HL-60/S4 treated with phorbol 12-myristate 13-acetate at 8.2 ng/mL for 4 days and 3 days (cell line): ENCODE measurements around the gene DLG5.

Source experiments
- in situ Hi-C: fragments of 300-500 bp; cut with MboI; formaldehyde crosslinking; loops from 2 replicates; pipeline ENCODE4 v1.15.0; 2022; ENCODE audit warnings: low sequenced_read_pairs

DLG5 gene

DNA sequence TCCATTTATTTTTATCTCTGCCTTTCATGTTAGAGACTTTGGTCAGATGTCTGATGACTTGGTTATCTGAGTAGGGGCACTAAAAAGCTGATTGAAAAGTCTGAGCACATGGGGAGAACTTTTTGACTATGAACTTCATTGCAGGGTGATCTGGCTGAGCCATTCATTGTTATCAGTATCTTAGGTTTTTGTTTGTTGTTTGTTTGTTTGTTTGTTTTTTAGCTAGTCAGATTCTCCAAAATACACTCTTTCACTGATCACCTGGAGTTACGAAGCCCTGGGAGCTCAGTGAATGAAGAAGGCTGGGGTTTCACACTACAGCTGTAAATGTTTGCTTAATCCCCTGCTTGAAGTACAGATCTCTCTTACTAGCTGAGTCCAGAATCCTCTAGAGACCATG is 28.6 kb upstream of the DLG5 start:
- in situ Hi-C loops: no loop called here

DNA sequence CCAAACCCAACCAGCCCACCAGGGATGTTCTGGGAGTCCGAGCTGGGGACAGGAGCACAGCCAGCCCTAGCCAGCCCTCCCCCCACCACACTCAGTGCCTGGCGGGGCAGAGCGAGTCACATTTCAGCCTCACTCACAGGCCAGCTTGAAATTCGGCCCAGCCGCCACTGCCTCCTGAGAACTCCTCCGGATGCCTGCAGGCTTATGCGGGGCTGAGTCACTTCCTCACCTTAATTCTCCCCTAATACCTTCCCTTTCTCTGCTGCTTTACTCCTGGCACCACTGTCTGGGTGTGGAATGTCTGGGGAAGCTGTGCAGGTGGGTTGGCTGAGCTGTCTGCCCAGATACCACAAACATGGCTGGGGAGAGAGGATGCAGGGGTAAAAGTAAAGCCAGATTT is 22.6 kb upstream of the DLG5 start:
- in situ Hi-C loops: no loop called here

DNA sequence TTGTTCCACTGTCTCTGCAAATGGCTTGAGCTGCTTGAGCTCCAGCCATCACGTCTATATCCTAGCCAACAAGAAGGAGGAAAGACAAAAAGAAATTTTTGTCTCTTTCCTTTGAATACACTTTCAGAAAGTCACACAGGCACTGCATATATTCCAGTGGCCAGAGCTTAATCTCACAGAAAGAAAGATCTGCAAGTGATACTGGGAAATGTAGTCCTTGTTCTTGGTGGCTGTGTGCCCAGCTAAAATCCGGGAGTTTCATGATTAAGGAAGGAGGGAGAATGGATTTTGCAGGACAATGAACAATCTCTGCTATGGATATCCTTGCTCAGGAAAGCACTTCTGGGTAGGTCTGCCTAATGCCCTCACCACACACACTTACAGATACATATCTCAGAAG is 19.5 kb upstream of the DLG5 start:
- in situ Hi-C loops: no loop called here

DNA sequence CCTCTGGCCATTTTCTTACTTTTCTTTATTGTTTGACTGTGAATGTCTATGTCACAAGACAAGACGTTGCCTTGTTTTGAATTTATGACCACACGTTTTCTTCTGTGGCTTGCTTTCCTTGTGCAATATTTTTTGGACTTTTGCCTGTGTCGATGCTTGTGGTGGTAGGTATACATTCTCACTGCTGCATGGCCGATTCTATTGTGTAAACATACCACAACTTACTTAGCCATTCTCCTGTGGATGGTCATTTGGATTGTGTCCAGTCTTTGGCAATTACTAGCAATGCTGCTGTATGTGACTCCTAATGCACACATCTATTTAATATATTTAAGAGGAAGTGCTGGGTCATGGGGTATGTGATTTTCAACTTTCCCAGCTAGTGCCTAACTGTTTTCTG is 18.0 kb upstream of the DLG5 start:
- in situ Hi-C loops: no loop called here

DNA sequence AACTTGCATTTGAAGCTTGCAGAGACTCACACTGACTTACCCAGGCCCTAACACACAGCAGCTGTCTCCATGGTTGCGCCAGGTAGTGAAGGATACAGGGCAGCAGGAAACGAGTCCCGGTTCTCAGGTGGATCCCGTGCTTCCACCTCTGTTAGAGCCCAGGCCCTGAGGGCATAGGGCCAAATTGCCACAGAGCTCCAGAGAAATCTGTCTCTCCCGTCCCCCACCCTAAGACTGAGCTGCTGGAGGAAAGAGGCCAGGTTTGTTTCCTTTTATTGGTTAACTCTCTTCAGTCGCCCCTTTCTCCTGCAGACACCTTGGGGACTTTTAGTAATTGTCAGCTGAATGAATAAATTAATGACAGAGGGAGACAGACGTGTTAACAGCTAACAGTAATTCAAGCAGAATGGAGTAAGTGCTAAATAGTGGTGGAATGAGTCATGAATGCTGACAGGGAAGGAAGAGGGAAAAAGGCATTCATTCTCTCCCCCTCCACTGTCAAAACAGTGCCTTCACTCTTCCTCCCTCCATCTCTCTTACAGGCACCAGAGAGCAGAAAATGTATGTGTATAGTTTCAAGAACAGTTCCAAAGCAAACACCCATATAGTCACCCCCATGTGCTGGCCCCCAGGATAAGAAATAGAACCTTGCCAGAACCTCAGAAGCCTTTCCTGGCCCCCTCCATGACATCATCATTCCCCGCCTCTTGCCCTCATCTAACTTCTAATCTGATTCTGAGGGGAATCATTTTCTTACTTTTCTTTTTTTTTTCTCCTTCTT is 16.8 kb upstream of the DLG5 start:
- in situ Hi-C loops: no loop called here

DNA sequence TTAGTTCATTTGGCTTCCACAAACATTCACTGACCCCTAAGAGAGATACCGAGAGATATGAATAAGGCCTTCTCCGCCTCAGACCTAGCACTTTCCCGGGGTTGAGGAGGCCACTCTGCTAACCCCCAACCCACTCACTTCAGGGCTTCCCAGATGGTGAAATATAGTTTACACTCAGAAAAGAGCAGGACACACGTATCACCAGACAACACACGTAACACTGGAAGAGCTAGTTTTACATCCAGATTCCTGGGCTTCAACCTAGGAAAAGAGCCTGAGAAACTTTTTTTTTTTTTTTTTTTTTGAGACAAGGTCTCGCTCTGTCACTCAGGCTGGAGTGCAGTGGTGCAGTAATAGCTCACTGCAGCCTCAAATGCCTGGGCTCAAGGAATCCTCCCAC is 15.2 kb upstream of the DLG5 start:
- in situ Hi-C loops: no loop called here

DNA sequence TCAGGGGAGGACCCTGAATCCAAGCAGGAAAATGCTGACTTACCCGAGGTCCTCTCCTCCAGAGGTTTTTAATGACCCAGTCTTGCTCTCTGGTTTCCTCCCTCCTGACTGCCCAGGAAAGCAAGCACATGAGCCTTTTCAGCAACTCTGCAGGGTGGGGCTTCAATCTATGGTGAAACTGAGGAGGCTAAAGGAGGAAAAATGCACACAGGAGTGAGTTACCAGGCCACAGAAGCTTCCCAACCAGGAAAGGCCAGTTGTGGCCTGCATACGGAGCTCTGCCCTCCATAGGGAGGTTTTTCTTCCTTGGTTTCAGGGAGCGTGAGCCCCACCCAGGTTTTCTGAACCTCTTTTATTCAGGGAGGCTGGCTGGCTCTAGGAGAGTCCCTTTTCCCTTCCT is 14.1 kb upstream of the DLG5 start:
- in situ Hi-C loops: no loop called here

DNA sequence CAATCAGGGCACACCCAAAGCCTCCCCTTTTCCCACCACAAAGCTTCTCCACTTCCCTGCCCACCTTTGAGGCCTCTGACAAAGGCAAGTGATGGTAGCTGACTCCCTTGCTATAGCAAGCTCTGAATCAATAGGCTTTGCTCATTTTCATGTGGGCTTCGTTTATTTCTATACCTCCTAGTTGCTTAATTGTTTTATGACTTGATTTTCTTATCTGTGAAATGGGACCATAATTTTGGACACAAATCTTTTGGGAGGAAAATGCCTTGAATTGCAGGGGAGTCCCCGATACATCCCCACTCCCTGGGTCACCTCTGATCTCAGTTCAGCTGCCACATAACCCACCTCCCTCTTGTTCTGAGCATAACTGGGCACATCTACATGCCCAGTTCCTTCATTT is 13.7 kb upstream of the DLG5 start:
- in situ Hi-C loops: no loop called here

DNA sequence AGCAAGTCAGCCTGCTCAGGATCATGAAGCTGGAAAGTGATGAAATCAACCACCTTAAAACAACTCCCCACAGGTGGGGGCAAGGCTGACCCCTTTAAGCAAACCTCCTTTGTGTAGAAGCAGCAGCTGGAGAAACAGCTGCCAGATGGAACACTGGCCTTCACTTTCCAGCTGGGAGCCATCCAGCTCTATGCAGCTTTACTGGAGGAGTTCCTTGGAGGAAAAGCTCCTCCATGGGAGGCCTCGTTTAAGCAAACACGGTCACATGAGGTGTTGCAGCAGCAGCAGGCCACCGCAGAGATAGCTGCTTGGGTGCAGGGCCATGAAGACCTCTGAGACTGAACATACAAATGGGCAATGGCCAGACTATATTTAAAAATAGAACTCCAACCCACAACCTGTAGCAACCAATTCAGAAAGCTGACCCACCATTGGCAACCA is 13.0 kb upstream of the DLG5 start:
- in situ Hi-C loops: no loop called here

DNA sequence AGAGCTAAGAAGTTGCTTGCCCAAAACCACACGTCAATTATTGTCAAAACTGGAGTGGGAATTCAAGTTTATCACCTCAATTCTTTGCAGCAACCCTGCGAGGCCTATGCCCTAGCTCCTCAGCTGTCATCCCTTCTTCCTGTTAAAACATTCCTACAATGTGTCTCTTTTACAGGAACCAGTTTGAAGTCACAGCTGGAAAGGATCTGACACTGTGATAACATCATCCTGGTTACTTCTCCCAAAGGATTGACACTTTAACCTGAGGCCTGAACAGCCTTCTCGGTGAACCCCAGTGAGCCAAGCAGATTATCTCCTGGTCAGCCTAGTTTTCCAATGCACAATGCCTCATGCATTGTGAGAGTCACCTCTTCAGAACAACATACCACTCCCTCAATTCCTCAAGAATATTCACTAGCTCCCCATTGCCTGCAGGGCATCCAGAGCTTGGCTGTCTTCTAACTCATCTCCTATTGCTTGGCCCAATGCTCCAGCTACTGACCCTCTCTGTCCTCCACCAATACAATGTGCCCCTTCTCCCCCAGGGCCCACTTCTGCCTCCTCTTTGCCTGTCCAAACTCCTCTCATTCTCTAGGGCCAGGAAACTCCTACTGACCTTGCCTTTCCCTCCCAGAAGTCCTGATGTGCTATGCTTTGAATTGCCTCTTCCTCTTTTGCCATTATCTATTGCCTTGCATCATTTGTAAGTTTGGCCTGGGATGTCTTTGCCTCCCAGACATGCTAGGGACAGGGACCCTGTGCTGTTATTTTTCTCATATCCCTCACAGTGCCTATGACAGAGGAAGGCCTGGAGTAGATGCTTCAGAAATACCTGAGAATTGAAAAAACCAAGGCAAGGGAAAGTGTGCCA is 10.4 kb upstream of the DLG5 start:
- in situ Hi-C loops: no loop called here

DNA sequence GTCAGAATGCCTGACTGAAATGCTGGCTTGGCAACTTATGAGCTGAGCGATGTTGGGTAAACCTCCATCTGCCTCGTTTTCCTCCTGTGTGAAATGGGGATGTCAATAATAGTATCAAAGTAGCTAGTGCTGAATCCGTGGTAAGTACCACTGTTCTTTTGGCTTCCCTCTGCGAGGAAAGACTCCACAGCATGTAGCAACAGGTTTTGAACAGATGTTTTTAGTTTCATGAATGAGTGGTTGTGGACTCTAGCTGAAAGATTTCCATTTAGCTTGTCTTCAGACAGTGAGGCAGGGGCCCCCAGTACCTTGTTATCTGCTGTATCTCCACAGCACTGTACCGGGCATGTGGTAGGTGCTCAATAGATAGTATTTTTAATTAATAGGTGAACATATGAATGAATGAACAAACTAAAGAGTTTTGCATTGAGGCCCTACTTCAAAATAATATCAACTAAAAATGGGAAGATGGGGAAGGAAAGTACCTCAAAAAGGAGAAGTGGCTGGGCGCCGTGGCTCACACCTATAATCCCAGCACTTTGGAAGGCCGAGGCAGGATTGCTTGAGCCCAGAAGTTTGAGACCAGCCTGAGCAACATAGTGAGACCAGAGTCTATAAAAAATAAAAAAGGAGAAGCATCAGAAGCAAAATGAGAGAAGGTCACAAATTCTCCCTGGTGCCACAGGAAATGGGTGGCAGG is 5.6 kb upstream of the DLG5 start:
- in situ Hi-C loops: no loop called here

DNA sequence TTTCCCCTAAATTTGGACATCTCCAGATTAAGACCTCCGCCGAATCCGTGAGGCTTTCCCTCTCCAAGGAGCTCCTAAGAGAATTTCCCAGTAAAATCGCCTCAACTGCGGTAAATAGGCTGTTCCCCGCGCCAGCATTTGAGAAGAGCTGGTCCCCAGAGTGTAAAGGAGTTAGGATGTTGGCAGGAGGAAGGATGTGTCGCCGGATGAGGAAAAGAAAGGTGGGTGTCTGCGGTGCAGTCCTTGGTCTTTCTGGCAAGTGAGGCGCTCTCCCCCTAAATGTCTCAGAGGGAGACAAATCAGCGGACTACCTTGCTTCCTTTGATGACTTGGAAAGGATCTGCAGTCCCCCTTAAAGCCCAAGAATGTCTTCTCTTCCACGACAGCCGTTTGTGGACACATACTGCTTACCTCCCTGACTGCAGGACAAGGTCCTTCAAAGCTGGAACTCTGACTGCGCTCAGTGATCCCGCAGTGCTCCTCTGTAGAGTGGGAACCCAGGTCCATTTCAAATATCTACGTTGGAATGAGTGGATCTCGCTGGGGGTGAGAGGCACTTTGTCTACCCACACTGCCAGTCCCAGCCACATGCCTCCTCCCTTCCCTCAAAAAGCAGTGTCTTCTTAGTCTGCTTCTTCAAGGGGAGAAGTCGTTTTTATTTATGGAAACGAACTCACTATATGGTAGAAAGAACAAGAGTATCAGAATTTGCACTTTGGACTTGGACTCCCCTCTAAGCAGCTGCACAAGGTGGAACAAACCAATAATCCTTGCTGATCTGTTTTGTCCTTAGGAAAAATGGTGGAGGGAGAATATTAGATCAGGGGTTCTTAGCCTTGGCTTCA is 1.1 kb upstream of the DLG5 start:
- in situ Hi-C loops: no loop called here

DNA sequence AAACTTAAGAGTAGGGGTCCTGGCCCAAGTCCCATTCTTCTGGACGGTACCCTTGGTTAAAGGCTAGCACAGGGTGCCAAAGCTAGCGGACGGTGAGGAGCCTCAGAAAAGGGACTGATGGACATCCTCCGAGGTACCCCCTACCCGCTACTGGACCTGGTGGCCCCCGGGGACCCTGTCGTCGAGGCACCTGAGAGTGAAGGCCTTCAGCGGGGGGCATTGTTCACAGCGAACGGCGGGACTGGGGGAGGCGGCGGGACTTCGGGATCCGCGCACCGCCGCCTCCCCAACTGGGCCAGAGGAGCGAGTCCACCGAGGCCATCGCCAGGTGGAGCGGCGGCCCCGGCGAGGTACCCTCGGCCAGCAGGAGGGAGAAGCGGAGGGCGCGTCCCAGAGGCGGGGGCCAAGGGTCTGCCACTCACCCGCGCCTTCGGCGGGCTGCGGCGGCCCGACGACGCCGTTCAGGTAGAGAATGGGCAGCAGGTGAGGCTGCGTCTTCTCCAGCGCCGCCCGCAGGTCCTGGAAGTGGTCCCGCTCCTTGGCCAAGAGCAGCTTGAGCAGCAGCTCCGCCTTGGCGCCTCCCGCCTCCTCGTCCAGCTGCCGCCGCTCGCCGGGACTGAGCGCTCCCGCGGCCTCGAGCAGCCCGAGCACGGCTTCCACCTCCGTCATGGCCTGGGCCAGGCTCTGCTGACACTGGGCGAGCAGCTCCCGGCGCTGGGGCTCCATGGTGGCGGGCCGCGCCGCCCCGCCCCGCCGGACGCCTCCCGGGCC is 575 bp downstream of the DLG5 start:
- in situ Hi-C loops: no loop called here

DNA sequence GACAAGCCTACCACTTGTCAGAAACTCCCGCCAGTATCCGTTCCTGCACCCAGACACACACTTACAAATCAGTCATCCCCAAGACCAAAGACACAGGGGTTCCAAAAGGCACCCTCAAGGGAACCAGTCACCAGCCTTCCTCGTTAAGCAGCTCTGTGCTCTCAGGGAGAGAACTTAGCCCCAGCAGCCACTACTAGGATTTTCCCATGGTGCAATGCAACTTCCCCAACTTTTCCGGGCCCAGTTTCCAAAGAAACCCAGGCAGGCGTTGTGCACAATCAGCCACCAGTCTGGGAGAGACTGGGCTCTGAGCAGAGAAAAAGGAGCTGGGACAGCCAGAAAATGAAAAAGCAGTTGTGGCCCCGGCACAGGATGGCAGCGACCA is 1.2 kb downstream of the DLG5 start:
- in situ Hi-C loops: no loop called here

DNA sequence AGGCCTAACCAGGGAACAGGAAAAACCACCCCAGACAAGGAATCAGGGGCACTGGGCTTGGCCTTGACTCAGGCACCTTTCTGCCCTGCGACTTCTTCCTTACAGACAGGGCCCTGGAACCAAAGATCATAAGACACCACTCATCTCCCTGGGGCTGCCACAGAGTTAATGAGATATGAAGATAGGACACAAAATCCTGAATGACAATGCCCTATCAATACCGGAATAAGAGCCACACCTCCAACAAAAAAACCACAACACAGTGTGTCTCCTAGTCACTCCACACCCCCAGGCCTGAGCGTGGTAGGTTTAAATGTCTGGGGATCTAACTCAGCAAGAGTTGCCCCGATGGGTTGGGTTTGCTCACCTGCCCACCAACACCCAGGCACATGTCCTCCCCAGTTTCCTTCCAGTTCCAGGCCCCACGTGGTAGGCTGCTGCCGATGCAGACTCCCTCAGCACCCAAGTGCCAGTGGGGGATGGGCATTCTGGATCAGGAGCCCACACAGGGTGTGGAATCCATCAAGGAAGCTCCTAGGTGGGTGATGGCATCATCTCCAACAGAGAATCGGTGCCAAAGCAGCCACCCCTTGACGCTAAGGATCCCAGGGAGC is 3.9 kb downstream of the DLG5 start:
- in situ Hi-C loops: no loop called here

DNA sequence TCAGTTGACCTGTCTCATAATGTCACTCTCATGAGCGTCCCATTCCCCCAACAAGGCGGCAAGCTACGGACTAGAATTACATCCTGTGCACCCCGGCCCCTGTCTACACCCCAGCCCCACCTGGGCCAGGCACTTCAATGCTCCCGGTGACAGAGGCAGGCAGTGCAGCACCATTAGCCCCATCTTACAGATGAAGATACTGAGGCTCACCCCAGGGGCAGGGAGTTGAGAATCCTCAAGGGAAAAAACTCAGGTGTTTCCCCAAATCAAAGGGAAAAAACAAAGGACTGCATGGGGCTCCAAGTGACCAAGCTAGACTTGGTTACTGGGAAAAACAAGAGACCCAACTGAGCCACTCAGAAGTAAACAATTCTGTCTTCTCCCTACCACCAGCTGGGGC is 4.5 kb downstream of the DLG5 start:
- in situ Hi-C loops: no loop called here

DNA sequence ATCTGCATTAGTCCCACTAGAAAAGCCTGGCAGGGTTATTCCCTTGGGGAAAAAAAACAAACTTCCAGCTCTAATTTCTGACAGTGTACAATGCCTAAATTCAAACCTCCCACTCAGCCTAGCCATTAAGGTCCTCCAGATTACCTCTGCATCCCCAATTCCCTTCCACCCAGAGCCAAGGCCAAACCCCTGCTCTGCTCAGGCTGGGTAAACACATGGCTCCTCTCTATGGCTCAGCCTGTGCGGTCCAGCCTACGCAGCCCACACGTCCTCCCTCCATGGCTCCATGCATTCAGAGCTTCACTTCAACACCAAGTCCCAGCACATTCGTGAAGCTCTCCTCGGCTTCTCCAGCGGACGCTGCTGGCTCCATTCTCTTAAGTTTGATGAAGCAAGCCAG is 5.2 kb downstream of the DLG5 start:
- in situ Hi-C loops: no loop called here

DNA sequence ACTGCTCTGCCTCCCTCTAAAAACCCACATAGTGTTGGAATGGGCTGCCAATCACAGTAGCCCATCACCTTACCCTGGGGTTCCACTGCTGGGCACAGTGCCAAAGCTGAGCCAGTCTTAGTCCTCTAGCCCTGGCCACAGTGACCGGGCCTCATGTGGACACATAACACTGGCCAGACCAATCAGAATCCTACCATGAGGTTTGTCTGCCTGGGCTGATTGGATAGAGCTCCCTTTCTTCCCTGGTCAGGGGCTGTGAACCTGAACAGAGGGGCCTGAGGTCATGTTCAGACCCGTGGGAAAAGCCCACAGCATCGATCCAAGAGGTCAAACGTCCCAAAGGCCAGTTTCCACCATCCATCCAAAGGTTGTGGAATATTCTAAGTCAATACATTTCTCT is 6.1 kb downstream of the DLG5 start:
- in situ Hi-C loops: no loop called here

DNA sequence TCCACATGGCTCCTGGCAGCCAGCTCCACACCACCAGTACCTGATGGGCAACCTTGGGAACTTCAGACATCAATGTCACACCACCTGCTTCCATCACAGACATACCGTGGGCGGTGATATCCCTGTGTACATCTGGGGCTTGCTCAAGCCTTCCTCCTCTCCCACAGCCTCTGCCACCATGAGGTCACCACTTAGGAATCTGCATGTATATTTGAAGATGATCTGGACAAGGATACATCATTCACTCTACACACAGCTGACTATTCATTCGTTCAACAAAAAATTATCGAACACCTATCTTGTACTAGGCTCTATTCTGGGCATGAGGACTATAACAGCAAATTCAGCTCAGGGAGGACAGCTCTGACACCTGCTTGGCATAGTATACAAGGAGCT is 6.8 kb downstream of the DLG5 start:
- in situ Hi-C loops: no loop called here
